ENCODE data around the gene CAST. TPM values are rescaled to one million over a fixed set of nuclear protein-coding genes. Genes with fewer than 3 reads are reported as not detected.

CAST gene
- total and polyA plus RNA-seq, 12 donors = 54.3 to 329 (median 172) TPM

DNA sequence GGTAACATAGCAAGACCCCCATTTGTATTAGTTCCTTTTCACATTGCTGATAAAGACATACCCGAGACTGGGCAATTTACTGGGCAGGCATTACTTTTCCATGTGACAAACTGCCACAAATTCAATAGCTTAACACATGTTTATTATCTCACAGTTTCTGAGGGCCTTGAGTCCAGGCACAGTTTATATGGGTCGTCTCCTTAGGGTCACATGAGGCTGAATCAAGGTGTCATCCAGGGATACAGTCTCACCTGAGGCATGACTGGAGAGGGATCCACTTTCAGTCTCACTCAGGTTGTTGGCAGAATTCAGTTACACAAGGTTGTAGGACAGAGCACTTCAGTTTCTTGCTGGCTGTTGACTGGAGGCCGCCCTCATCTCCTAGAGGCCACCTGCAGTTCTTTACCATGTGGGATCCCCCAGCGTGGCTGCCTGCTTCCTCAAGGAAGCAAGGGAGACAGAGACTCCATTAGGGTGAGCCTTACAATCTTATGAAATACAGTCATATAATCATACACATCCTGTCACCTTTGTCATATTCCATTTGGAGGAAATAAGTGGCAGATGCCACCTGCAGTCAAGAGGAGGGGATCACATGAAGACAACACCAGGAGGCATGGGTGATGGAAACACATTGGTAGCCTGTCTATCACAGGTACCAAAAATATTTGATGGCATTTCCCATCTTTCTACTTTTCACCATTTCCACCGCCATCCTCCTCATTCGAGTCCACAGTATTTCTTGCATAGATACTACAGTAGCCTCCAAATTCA, 160.7 kb downstream of the CAST start:
- H3K27me3 ChIP-seq = no peaks in the 10 kb centered on the region
- TF ChIP-seq POLR2A (IDR thresholded peaks at IDR 0.05) = no peak
- TF ChIP-seq, protein P1, sequence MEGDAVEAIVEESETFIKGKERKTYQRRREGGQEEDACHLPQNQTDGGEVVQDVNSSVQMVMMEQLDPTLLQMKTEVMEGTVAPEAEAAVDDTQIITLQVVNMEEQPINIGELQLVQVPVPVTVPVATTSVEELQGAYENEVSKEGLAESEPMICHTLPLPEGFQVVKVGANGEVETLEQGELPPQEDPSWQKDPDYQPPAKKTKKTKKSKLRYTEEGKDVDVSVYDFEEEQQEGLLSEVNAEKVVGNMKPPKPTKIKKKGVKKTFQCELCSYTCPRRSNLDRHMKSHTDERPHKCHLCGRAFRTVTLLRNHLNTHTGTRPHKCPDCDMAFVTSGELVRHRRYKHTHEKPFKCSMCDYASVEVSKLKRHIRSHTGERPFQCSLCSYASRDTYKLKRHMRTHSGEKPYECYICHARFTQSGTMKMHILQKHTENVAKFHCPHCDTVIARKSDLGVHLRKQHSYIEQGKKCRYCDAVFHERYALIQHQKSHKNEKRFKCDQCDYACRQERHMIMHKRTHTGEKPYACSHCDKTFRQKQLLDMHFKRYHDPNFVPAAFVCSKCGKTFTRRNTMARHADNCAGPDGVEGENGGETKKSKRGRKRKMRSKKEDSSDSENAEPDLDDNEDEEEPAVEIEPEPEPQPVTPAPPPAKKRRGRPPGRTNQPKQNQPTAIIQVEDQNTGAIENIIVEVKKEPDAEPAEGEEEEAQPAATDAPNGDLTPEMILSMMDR (IDR thresholded peaks at IDR 0.05) = no peak
- H3K36me3 ChIP-seq (replicated peaks in 1 of 2) = no peaks in the 10 kb centered on the region
- no peaks in the 10 kb centered on the region for H3K9me3 ChIP-seq (replicated peaks in 1 of 3)
- H3K4me1 ChIP-seq (replicated peaks in 1 of 2) = peaks cover 0 to 19% of the 10 kb centered on the region in 2 donors
- H3K27ac ChIP-seq = no peak overlapping the region
- no peak overlapping the region for H3K4me3 ChIP-seq
- WGBS, 4 donors = 71 to 94% (median 92%) methylated on average over 4 to 6 of the region's 6 CpGs
- DNase-seq = no peak
- intact Hi-C loops (cut with DNase I) = no loop called here

DNA sequence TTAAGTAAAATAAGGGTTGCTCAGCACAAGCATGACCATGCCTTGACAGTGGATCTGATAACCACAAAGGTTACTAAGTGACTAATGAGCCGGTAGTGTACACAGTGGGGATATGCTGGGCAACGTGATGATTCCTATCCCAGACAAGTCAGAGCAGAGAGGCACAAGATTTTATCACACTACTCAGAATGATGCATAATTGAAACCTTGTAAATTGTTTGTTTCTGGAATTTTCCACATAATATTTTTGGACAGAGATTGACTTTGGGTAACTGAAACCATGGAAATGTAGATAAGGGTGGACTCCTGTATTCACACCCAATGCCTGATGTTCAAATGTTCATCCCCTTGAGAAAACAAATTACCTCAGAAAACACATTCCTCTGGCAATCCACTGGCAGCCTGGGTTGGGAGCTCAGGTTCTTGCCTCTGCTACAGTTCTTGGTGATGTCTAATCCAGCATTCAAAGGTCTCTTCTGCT, 161.8 kb downstream of the CAST start:
- Histone ChIP-seq H3K36me3 (replicated peaks in 1 of 2) (no peaks in the 10 kb centered on the region), H3K27ac (no peak overlapping the region), H3K4me3 (no peak overlapping the region), H3K9me3 (replicated peaks in 1 of 3) (no peaks in the 10 kb centered on the region), H3K4me1 (replicated peaks in 1 of 2) (peaks cover 0 to 19% of the 10 kb centered on the region in 2 donors), H3K27me3 (no peaks in the 10 kb centered on the region)
- intact Hi-C loops (cut with DNase I) = no loop called here
- TF ChIP-seq, protein P1 (IDR thresholded peaks at IDR 0.05) = no peak
- no peak for TF ChIP-seq POLR2A (IDR thresholded peaks at IDR 0.05)
- 24 to 48% (median 34%) methylated on average over 2 of the region's 2 CpGs for WGBS, 4 donors
- peak in 4 of 7 donors; percentile 24 to 57 (median 46) for DNase-seq

Other genes with a start within 250 kb of the CAST start
- 1 to 10 TPM in 5 of 9 donors, under 1 TPM in 4; 0.39 to 7.1 (median 1.3) TPM for gene PCSK1, start 229.1 kb upstream of the CAST start, total RNA-seq
- 1 to 10 TPM in 2 of 3 donors, under 1 TPM in 1; 0.84 to 8.4 (median 2.0) TPM for gene PCSK1, start 229.1 kb upstream of the CAST start, polyA plus RNA-seq
- gene ERAP1, start 145.6 kb downstream of the CAST start, total RNA-seq = 10 to 100 TPM; 26.8 to 71.4 (median 40.5) TPM
- gene ERAP1, start 145.6 kb downstream of the CAST start, polyA plus RNA-seq = 10 to 100 TPM in 1 of 3 donors, 1 to 10 TPM in 2; 5.5 to 50.5 (median 6.1) TPM
- gene ERAP2, start 214.1 kb downstream of the CAST start, total RNA-seq = 10 to 100 TPM in 6 of 9 donors, 1 to 10 TPM in 3; 2.6 to 32.1 (median 12.4) TPM
- gene ERAP2, start 214.1 kb downstream of the CAST start, polyA plus RNA-seq = 1 to 10 TPM in 2 of 3 donors, under 1 TPM in 1; 0.94 to 3.3 (median 1.7) TPM

Measured in adrenal gland (tissue), 12 donors.